HepG2 (cell line): Measurements from ENCODE around the gene MEGF6. TPM values are rescaled to one million over a fixed set of nuclear protein-coding genes. Genes with fewer than 3 reads are reported as not detected.
A peak's percentile ranks its signal among the peaks of the same experiment; 100 is the strongest.

Experiments
- CREBL2 ChIP-seq: sonication (generic); formaldehyde crosslinking; IDR thresholded peaks from 2 replicates; pipeline ENCODE4 v1.8.1; 2023; ENCODE audit warnings: missing genetic modification reagents, mild to moderate bottlenecking, borderline replicate concordance
- ETV6 ChIP-seq: sonication (generic); formaldehyde crosslinking; conservative IDR thresholded peaks from 2 replicates; pipeline ENCODE4 v1.4.0; 2020; ENCODE audit warnings: missing genetic modification reagents
- FOXA3 ChIP-seq: IDR thresholded peaks from 2 replicates; pipeline ENCODE4 v1.6.1; 2016; ENCODE audit warnings: missing genetic modification reagents, missing compliant biosample characterization
- HOXA7 ChIP-seq: sonication (generic); formaldehyde crosslinking; IDR thresholded peaks from 2 replicates; pipeline ENCODE4 v1.8.1; 2022; ENCODE audit warnings: mild to moderate bottlenecking, missing genetic modification reagents, moderate library complexity
- PAXIP1 ChIP-seq: sonication (generic); formaldehyde crosslinking; conservative IDR thresholded peaks from 2 replicates; pipeline ENCODE4 v1.4.0; 2020; ENCODE audit warnings: mild to moderate bottlenecking, missing genetic modification reagents, moderate library complexity
- SRY ChIP-seq: sonication (generic); formaldehyde crosslinking; IDR thresholded peaks from 2 replicates; pipeline ENCODE4 v1.8.0; 2022; ENCODE audit warnings: mild to moderate bottlenecking, missing genetic modification reagents
- ZBTB26 ChIP-seq: IDR thresholded peaks from 2 replicates; pipeline ENCODE4 v1.6.1; 2016; ENCODE audit warnings: missing compliant biosample characterization, missing genetic modification reagents, borderline replicate concordance
- ZHX1 ChIP-seq: sonication (generic); formaldehyde crosslinking; IDR thresholded peaks from 2 replicates; pipeline ENCODE4 v1.8.1; 2022; ENCODE audit warnings: low read depth, mild to moderate bottlenecking, missing genetic modification reagents
- ZNF10 ChIP-seq: sonication (generic); formaldehyde crosslinking; IDR thresholded peaks from 2 replicates; pipeline ENCODE4 v1.4.0; 2020; ENCODE audit warnings: mild to moderate bottlenecking, low read depth, missing genetic modification reagents, borderline replicate concordance
- ZNF598 ChIP-seq: sonication (generic); formaldehyde crosslinking; IDR thresholded peaks from 2 replicates; pipeline ENCODE4 v1.5.1; 2020; ENCODE audit warnings: mild to moderate bottlenecking, missing genetic modification reagents, borderline replicate concordance
- ZNF609 ChIP-seq: sonication (generic); formaldehyde crosslinking; IDR thresholded peaks from 2 replicates; pipeline ENCODE4 v1.4.0; 2020; ENCODE audit warnings: mild to moderate bottlenecking, missing genetic modification reagents, borderline replicate concordance
- ZSCAN5A ChIP-seq: sonication (generic); formaldehyde crosslinking; IDR thresholded peaks from 2 replicates; pipeline ENCODE4 v1.8.0; 2022; ENCODE audit warnings: mild to moderate bottlenecking, missing genetic modification reagents, borderline replicate concordance
- polyA plus RNA-seq, 8 experiments: library from polyadenylated mRNA; depleted of rRNA in 3 of 8; stranded (reverse) in 7 of 8; unstranded in 1 of 8; fragments of >200 nt; fragmentation: Illumina TruSeq in 4 of 8; extraction: Trizol in 4 of 8; gene quantifications; 2 replicates each; pipeline versions ENCODE4 v1.2.1 to v1.2.3, GENCODE V29; 2011 to 2016; ENCODE audit warnings: low read depth in 4 of 8, missing spikeins in 1 of 8, mixed read lengths in 1 of 8; ENCODE audit not compliant: insufficient read depth in 1 of 8
- total RNA-seq, 5 experiments: library from RNA; depleted of rRNA; stranded (reverse); fragments of >200 nt; fragmentation: Illumina TruSeq; extraction: Trizol; gene quantifications; 2 replicates each; pipeline ENCODE4 v1.2.3, GENCODE V29; 2016; ENCODE audit warnings: low read depth in 1 of 5

Gene MEGF6
- total and polyA plus RNA-seq, 2 of the 13 experiments (the other 11 are each of a cell fraction or from before 2014, with no cell fraction given) = 1.9 TPM

- TF ChIP-seq ZSCAN5A (CRISPR knock-in tag) (no peak), ZNF10 (CRISPR knock-in tag) (no peak), ZHX1 (CRISPR knock-in tag) (0 out of 2 replicates have a peak, but pooled peaks have one; percentile 23), ZNF598 (CRISPR knock-in tag) (no peak), ETV6 (CRISPR knock-in tag) (no peak), CREBL2 (no peak), PAXIP1 (CRISPR knock-in tag) (no peak), ZNF609 (CRISPR knock-in tag) (no peak), FOXA3 (no peak), SRY (CRISPR knock-in tag) (no peak), HOXA7 (CRISPR knock-in tag) (no peak), ZBTB26 (no peak)
These were observed 41.4 kb upstream of the MEGF6 start (continued) for GRCh38 chr1:3652548-3653285.
